ENCODE results near the gene LATS2.

The LATS2 gene

GRCh38 chr13:20988909-20989655 is 72.3 kb downstream of the LATS2 start:
- no peak overlapping the region for H3K4me3 ChIP-seq (ENCODE audit: insufficient read depth, low read depth, low read length, poor library complexity, severe bottlenecking)
- no peaks in the 10 kb centered on the region for H3K36me3 ChIP-seq (ENCODE audit: control insufficient read depth, insufficient read depth, low read length)
- H3K27ac ChIP-seq (ENCODE audit: insufficient read depth, low read length, poor library complexity, severe bottlenecking), result no peak overlapping the region
- no peaks in the 10 kb centered on the region for H3K27me3 ChIP-seq (replicated peaks; ENCODE audit: control insufficient read depth, insufficient read depth, low read length, poor library complexity, severe bottlenecking)
- DNase-seq, result no peak
- no peaks in the 10 kb centered on the region for H3K4me1 ChIP-seq (ENCODE audit: control insufficient read depth, insufficient read depth, low read length, poor library complexity, severe bottlenecking)
- no peaks in the 10 kb centered on the region for H3K9me3 ChIP-seq (ENCODE audit: control insufficient read depth, low read length)

DNA sequence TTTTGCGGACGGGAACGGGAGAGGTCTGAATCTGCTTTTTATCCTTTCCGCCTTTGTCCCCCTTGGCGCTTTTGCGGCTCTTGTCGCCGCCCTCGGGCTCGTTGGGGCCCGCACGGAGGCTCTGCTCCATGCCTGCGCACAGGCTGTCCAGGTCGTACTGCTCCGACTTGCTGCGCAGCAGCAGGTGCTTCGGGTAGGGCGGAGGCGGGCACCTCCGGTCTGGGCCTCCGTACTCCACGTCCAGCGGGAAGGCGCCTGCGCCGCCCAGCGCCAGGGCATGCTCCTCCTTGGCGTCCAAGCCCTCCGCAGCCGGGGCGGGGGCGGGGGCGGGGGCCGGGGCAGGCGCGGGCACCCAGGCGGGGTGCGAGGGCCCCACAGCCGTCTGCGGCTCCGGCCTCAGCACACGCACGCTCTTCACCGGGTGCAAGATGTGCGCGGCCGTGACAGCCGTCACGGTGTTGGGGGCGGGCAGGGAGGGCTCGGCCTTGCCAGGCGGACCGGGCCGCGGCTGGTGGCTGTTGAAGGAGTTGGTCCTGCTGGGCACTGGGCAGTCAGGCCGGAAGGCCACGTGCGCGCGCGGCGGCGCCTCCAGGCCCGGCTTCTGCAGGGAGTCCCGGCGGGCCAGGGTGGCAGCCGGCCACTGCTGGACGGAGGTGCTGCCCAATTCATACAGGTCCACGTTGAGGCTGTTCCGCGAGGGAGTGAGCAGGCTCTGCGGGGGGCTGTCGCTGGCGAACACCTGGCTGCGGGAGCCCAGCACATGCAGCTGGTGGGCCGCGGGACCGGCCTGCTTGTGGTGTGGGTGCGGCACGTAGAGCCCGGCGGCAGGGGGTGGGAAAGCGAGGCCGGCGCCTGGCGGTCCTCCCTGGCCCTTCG is 73.1 kb downstream of the LATS2 start:
- H3K27ac ChIP-seq (ENCODE audit: insufficient read depth, low read length, poor library complexity, severe bottlenecking), result no peak overlapping the region
- H3K36me3 ChIP-seq (ENCODE audit: control insufficient read depth, insufficient read depth, low read length), result no peaks in the 10 kb centered on the region
- H3K27me3 ChIP-seq (replicated peaks; ENCODE audit: control insufficient read depth, insufficient read depth, low read length, poor library complexity, severe bottlenecking), result no peaks in the 10 kb centered on the region
- no peaks in the 10 kb centered on the region for H3K4me1 ChIP-seq (ENCODE audit: control insufficient read depth, insufficient read depth, low read length, poor library complexity, severe bottlenecking)
- no peak for DNase-seq
- no peak overlapping the region for H3K4me3 ChIP-seq (ENCODE audit: insufficient read depth, low read depth, low read length, poor library complexity, severe bottlenecking)
- no peaks in the 10 kb centered on the region for H3K9me3 ChIP-seq (ENCODE audit: control insufficient read depth, low read length)

DNA sequence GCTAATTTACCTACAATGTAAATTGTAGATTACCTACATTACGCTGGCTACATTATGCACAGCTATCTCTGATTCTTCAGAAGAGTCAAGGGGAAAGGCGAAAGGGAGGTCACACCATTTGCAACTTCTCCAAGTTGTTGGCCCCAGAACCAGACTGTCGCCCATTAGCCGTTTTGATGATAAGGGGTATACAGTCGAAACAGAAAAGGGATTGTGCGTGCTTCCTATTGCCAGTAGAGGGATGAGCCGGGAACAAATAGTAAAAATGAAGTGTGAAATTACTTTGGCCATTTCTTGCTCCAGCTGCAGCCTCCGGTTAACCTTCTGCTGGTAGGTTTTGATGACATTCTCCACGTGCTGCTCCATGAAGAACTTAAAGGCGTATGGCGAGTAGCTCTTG is 73.8 kb downstream of the LATS2 start:
- Histone ChIP-seq H3K27ac (ENCODE audit: insufficient read depth, low read length, poor library complexity, severe bottlenecking) (no peak overlapping the region), H3K27me3 (replicated peaks; ENCODE audit: control insufficient read depth, insufficient read depth, low read length, poor library complexity, severe bottlenecking) (no peaks in the 10 kb centered on the region), H3K4me3 (ENCODE audit: insufficient read depth, low read depth, low read length, poor library complexity, severe bottlenecking) (no peak overlapping the region), H3K36me3 (ENCODE audit: control insufficient read depth, insufficient read depth, low read length) (no peaks in the 10 kb centered on the region), H3K9me3 (ENCODE audit: control insufficient read depth, low read length) (no peaks in the 10 kb centered on the region), H3K4me1 (ENCODE audit: control insufficient read depth, insufficient read depth, low read length, poor library complexity, severe bottlenecking) (no peaks in the 10 kb centered on the region)
- no peak for DNase-seq

DNA sequence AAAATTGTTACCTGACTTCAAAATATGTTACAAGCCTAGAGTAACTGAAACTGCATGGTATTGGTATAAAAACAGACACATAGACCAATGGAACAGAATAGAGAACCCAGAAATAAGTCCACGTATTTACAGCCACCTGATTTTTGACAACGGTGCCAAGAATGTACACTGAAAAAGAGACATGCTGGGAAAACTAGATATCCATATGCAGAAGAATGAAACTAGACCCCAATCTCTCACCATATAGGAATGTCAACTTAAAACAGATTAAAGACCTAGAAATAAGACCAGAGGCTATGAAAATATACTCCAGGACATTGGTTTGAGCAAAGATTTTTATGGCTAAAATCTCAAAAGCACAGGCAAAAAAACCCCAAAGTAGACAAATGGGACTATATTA is 76.5 kb downstream of the LATS2 start:
- Histone ChIP-seq H3K27ac (ENCODE audit: insufficient read depth, low read length, poor library complexity, severe bottlenecking) (no peak overlapping the region), H3K4me1 (ENCODE audit: control insufficient read depth, insufficient read depth, low read length, poor library complexity, severe bottlenecking) (no peaks in the 10 kb centered on the region), H3K9me3 (ENCODE audit: control insufficient read depth, low read length) (no peaks in the 10 kb centered on the region), H3K36me3 (ENCODE audit: control insufficient read depth, insufficient read depth, low read length) (no peaks in the 10 kb centered on the region), H3K27me3 (replicated peaks; ENCODE audit: control insufficient read depth, insufficient read depth, low read length, poor library complexity, severe bottlenecking) (no peaks in the 10 kb centered on the region), H3K4me3 (ENCODE audit: insufficient read depth, low read depth, low read length, poor library complexity, severe bottlenecking) (no peak overlapping the region)
- DNase-seq, result no peak

DNA sequence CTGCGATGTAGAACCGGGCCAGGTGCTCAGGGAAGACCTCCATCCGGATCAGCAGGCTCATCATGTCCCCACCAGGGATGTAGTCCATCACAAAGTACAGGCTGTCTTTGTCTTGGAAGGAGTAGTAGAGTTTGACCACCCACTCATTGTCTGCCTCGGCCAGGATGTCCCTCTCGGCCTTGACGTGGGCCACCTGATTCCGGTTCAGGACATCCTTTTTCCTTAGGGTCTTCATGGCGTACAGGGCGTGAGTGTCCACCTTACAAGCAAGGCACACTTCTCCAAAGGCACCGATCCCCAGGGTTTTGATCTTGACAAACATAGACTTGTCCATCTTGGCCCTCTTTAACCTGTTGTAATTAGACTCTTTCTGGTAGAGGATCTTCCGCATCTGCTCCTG is 78.0 kb downstream of the LATS2 start:
- Histone ChIP-seq H3K4me3 (ENCODE audit: insufficient read depth, low read depth, low read length, poor library complexity, severe bottlenecking) (no peak overlapping the region), H3K4me1 (ENCODE audit: control insufficient read depth, insufficient read depth, low read length, poor library complexity, severe bottlenecking) (no peaks in the 10 kb centered on the region), H3K27me3 (replicated peaks; ENCODE audit: control insufficient read depth, insufficient read depth, low read length, poor library complexity, severe bottlenecking) (no peaks in the 10 kb centered on the region), H3K9me3 (ENCODE audit: control insufficient read depth, low read length) (no peaks in the 10 kb centered on the region), H3K36me3 (ENCODE audit: control insufficient read depth, insufficient read depth, low read length) (no peaks in the 10 kb centered on the region), H3K27ac (ENCODE audit: insufficient read depth, low read length, poor library complexity, severe bottlenecking) (no peak overlapping the region)
- DNase-seq, result no peak

- Histone ChIP-seq H3K36me3 (ENCODE audit: control insufficient read depth, insufficient read depth, low read length) (no peaks in the 10 kb centered on the region), H3K9me3 (ENCODE audit: control insufficient read depth, low read length) (no peaks in the 10 kb centered on the region), H3K27ac (ENCODE audit: insufficient read depth, low read length, poor library complexity, severe bottlenecking) (no peak overlapping the region), H3K4me3 (ENCODE audit: insufficient read depth, low read depth, low read length, poor library complexity, severe bottlenecking) (no peak overlapping the region), H3K4me1 (ENCODE audit: control insufficient read depth, insufficient read depth, low read length, poor library complexity, severe bottlenecking) (no peaks in the 10 kb centered on the region), H3K27me3 (replicated peaks; ENCODE audit: control insufficient read depth, insufficient read depth, low read length, poor library complexity, severe bottlenecking) (no peaks in the 10 kb centered on the region)
- DNase-seq, result no peak
Observed at GRCh38 chr13:20981370-20982095, 79.9 kb downstream of the LATS2 start.

- no peaks in the 10 kb centered on the region for H3K4me1 ChIP-seq (ENCODE audit: control insufficient read depth, insufficient read depth, low read length, poor library complexity, severe bottlenecking)
- no peak overlapping the region for H3K27ac ChIP-seq (ENCODE audit: insufficient read depth, low read length, poor library complexity, severe bottlenecking)
- DNase-seq, result no peak
- H3K4me3 ChIP-seq (ENCODE audit: insufficient read depth, low read depth, low read length, poor library complexity, severe bottlenecking), result no peak overlapping the region
- no peaks in the 10 kb centered on the region for H3K27me3 ChIP-seq (replicated peaks; ENCODE audit: control insufficient read depth, insufficient read depth, low read length, poor library complexity, severe bottlenecking)
- no peaks in the 10 kb centered on the region for H3K36me3 ChIP-seq (ENCODE audit: control insufficient read depth, insufficient read depth, low read length)
- no peaks in the 10 kb centered on the region for H3K9me3 ChIP-seq (ENCODE audit: control insufficient read depth, low read length)
Observed at GRCh38 chr13:20980899-20981298, 80.5 kb downstream of the LATS2 start.

GRCh38 chr13:20980430-20980829 is 81.0 kb downstream of the LATS2 start:
- H3K27ac ChIP-seq (ENCODE audit: insufficient read depth, low read length, poor library complexity, severe bottlenecking), result no peak overlapping the region
- no peak overlapping the region for H3K4me3 ChIP-seq (ENCODE audit: insufficient read depth, low read depth, low read length, poor library complexity, severe bottlenecking)
- no peaks in the 10 kb centered on the region for H3K9me3 ChIP-seq (ENCODE audit: control insufficient read depth, low read length)
- H3K36me3 ChIP-seq (ENCODE audit: control insufficient read depth, insufficient read depth, low read length), result no peaks in the 10 kb centered on the region
- H3K4me1 ChIP-seq (ENCODE audit: control insufficient read depth, insufficient read depth, low read length, poor library complexity, severe bottlenecking), result no peaks in the 10 kb centered on the region
- H3K27me3 ChIP-seq (replicated peaks; ENCODE audit: control insufficient read depth, insufficient read depth, low read length, poor library complexity, severe bottlenecking), result no peaks in the 10 kb centered on the region
- no peak for DNase-seq

- no peak for DNase-seq
- no peaks in the 10 kb centered on the region for H3K36me3 ChIP-seq (ENCODE audit: control insufficient read depth, insufficient read depth, low read length)
- H3K4me3 ChIP-seq (ENCODE audit: insufficient read depth, low read depth, low read length, poor library complexity, severe bottlenecking), result no peak overlapping the region
- no peaks in the 10 kb centered on the region for H3K9me3 ChIP-seq (ENCODE audit: control insufficient read depth, low read length)
- no peaks in the 10 kb centered on the region for H3K27me3 ChIP-seq (replicated peaks; ENCODE audit: control insufficient read depth, insufficient read depth, low read length, poor library complexity, severe bottlenecking)
- no peaks in the 10 kb centered on the region for H3K4me1 ChIP-seq (ENCODE audit: control insufficient read depth, insufficient read depth, low read length, poor library complexity, severe bottlenecking)
- H3K27ac ChIP-seq (ENCODE audit: insufficient read depth, low read length, poor library complexity, severe bottlenecking), result no peak overlapping the region
Observed at GRCh38 chr13:20977394-20977793, 84.0 kb downstream of the LATS2 start.

Measured in effector memory CD4-positive, alpha-beta T cell (primary cell).